Activated T-cell treated with anti-CD3 and anti-CD28 coated beads for 4 hours (primary cell): ENCODE results near the gene MDN1.
"Not testable (repeated sequence)": the region's sequence is repeated elsewhere in the genome, so short reads cannot be mapped to it uniquely, and the experiment has no call there.

Experiments used
- DNase-seq: peaks from one replicate; pipeline ENCODE4 v3.0.0-alpha.2; 2020

Gene MDN1

GRCh38 chr6:89685311-89685710, 134.3 kb downstream of the MDN1 start:
- DNase-seq: no peak

DNA sequence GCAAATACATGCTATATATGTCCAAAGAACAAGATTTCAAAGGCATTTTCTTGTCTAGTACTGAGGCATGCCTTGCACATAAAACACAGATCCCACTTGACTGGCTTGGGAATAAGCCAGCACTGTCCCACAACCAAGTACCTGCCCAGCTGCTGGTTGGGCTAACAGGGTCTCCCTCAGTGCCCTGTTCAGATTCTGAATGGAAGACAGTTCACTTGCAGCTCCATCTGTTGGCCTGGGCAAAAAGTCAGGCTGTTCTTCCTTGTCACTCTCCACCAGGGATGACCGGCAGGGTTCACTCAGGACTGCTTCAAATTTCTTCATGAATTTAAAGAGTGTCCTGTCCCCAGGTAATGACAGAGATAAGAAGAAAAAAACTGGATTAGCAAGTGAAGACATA, 136.6 kb downstream of the MDN1 start:
- DNase-seq: no peak

DNA sequence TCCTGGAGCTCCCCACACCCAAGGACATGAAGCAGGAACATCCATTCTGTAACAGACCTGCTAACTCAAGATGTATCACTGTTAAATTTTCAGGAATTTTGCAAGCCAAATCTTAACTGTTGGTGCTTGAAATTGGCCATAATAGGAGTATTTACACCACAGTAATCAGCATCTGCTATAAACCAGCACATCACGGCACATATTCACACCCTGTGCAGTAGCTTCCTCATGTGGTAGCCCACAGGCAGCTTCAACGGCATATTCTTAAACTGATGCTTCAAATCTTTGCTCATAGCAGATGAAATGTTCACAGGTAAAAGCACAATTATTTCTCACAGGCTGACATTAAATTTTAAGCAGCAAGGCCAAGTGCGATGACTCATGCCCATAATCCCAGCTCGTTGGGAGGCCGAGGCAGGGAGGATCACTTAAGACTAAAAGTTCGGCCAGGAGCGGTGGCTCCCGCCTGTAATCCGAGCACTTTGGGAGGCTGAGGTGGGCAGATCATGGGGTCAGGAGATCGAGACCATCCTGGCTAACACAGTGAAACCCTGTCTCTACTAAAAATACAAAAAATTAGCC, 137.5 kb downstream of the MDN1 start:
- no peak for DNase-seq

DNA sequence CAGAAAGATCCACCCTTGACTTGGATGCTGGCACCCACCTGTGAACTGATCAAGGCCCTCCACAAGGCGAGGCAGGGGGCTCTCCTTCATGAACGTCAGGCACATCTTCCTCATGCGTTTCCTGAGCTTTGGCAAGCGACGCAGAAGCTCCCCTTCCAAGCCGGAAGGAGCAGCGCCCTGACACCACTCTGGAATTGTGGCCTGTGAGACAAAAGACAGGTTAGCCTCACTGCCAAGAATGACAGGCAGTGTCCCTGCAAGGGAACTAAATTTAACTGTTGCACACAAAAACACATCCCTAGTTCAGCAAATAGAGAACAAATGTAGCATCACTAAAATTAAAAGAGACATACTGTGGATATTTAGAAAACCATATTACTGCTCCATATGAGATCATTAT, 139.0 kb downstream of the MDN1 start:
- DNase-seq: no peak

GRCh38 chr6:89680150-89680549, 139.4 kb downstream of the MDN1 start:
- no peak for DNase-seq

DNA sequence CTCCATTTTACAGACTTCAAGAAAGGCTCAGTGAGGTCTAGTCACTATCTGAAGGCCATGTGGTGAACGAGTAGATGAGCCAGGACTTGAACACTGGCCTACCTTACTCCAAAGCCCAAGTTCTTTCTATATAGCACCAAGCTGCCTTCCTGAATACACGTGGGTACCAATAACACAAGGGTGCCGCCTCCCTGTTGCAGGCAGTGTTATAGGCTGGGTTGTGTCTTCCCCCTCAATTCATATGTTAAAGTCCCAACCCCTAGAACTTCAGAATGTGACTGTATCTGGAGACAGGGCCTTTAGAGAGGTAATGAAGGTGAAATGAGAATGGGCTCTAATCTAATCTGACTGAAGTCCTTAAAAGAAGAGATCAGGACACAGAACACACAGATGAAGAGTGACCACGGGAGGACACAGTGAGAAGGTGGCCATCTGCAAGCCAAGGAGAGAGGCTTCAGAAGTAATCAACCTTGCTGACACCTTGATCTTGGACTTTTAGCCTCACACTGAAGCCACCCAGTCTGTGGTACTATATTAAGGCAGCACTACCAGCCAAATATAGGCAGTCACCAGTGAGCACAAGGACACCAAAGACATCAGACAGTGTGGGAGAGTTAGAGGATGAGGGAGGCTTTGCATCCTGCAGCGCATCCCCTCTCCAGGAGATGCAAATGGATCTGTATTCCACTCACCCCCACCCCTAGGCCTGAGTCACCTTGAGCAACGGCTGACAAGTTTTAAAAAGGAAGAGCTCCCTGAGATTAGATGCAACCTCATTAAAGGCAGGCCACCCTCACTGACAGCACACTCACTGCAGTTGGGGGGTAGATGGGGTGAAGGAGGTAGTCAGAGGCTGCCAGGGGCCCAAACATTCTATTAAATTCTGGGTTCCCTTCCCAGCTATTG, 140.1 kb downstream of the MDN1 start:
- no peak for DNase-seq

DNA sequence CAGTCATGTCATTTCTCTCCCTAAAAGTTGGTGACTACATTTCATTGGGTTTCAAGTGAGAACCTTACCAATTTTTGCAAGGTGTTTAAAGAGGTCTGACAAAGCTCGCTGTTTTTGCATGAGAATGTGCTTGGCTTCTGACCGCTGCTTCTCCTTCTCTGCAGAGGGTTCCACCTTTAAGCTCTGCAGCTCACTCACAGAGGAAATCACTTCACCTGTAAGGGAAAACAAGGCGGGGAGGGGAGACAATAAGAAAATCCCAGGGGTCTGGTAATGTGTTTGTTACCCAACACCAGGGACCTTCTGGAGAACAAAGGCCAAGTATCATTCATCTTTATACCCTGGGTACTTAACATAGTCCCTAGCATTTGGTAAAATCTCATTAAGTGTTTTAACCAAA, 141.1 kb downstream of the MDN1 start:
- DNase-seq: no peak

DNA sequence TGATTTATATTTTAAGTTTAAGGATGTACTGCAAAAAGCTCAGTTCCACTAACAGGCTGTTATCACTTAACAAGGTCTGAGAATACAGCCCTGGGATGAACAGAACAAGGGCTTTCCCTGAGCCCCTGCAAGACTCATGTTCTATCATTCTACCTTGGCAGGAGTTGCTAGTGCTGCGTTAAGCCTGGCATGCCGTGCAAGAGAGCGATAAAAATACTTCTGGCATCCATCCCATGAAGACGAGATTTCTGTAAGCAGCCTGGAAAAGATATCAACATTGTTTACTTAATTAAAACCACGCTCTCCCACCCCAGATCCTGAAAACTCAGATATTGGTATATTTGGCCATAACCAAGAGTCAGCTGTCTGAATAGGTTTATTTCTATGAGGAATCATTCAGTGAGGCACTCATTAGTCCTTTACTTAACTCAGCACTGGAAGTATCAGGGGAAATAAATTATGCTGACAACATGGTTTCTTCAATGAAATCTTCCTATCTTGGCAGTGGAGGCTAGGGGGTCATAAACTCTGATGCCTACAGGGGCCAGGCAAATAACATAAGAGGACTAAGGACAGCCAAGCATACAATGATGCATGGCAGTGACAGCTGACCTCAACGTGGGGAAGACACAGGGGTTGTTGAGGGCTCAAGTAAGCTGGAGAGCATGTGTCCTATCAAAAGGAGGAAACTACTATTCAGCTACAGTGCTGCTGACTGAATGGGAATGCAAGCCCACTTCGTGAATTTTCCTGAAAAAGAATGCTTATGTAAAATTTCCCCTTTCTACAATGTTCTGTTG, 143.4 kb downstream of the MDN1 start:
- DNase-seq: no peak

GRCh38 chr6:89670935-89671565, 148.5 kb downstream of the MDN1 start:
- no peak for DNase-seq

GRCh38 chr6:89669002-89669401, 150.6 kb downstream of the MDN1 start:
- DNase-seq: no peak

- DNase-seq: no peak
These were observed 151.6 kb downstream of the MDN1 start for GRCh38 chr6:89667872-89668556.

DNA sequence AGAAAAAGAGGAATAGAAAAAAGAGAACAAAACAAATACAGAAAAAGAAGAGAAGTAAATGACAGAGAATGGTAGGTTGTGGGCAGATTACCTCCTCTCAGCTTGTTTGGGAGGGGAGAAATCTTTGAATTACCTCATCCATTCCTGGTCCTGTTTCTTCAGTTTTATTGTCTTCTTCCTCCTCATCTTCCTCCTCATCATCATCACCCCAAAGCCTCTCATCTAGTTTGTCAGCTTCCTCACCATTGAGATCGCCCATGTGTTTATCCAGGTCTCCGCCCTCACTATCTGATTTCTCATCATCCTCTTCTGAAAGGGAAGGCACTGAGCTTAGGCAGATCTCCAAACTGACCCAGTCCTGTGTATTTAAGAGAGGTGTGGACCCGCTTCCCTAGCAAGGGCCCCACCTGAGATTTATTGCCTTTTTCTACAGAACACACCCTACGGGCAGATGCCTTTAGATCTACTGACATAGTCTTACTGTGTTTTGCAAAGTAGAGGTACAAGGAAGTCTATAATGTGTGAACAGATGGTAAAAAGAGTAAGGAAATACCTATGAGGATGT, 156.9 kb downstream of the MDN1 start:
- DNase-seq: no peak

- no peak for DNase-seq
These were observed 158.0 kb downstream of the MDN1 start for GRCh38 chr6:89661559-89661958.

- DNase-seq: no peak
These were observed 158.6 kb downstream of the MDN1 start for GRCh38 chr6:89660981-89661380.

GRCh38 chr6:89657445-89658158, 162.0 kb downstream of the MDN1 start:
- no peak for DNase-seq

GRCh38 chr6:89655122-89655521, 164.5 kb downstream of the MDN1 start:
- no peak for DNase-seq

GRCh38 chr6:89650579-89650978, 169.0 kb downstream of the MDN1 start:
- DNase-seq: no peak

GRCh38 chr6:89649682-89650081, 169.9 kb downstream of the MDN1 start:
- no peak for DNase-seq

DNA sequence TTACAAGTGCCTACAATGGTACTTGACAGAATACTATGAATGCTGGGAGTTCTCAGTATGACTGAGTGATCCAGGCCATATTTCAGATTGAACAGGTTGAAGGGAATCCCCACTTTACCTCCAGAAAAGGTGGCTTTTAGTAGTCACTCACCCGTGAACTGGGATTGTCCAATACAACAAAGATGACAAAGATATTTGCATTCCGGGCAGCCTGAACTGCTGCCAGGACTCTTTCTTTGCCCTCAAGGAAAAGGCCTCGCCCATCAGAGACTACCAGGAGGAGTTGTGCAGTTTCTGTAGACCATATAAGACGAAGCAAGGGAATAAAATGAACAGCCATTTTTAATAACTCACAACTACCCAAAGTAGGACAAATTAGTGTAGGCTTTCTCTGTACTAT, 174.7 kb downstream of the MDN1 start:
- no peak for DNase-seq

- DNase-seq: no peak
These were observed 176.2 kb downstream of the MDN1 start for GRCh38 chr6:89643406-89643805.

GRCh38 chr6:89642956-89643355, 176.6 kb downstream of the MDN1 start:
- no peak for DNase-seq

- not testable (repeated sequence) for DNase-seq
These were observed 178.0 kb downstream of the MDN1 start for GRCh38 chr6:89641581-89641980.
